K562 (cell line): ENCODE measurements around the gene ZSCAN12. TPM values are rescaled to one million over a fixed set of nuclear protein-coding genes. Genes with fewer than 3 reads are reported as not detected.

ENCODE experiments used
- ARID3B ChIP-seq: fragments of 250-450 bp; sonication (Bioruptor Pico); IDR thresholded peaks from 2 replicates; pipeline ENCODE4 v1.4.0; 2020; ENCODE audit warnings: borderline replicate concordance
- BHLHE40 ChIP-seq: IDR thresholded peaks from 2 replicates; pipeline ENCODE4 v1.6.1; 2011; ENCODE audit warnings: low read length, improper control_type of control experiment
- CBX1 ChIP-seq: sonication (generic); IDR thresholded peaks from 2 replicates; pipeline ENCODE4 v1.6.1; 2016; ENCODE audit warnings: antibody characterized with exemption, low read depth, mild to moderate bottlenecking
- CBX3 ChIP-seq, 2 experiments: IDR thresholded peaks; 1 replicate in 1 of 2; 2 replicates in 1 of 2; pipeline ENCODE4 v1.6.1; 2012; ENCODE audit warnings: inconsistent platforms in 2 of 2, low read length in 2 of 2, borderline replicate concordance in 1 of 2, control low read depth in 1 of 2
- CXXC5 ChIP-seq: fragments of 250-450 bp; sonication (Bioruptor Pico); IDR thresholded peaks from 2 replicates; pipeline ENCODE4 v1.8.0; 2022; ENCODE audit warnings: inconsistent platforms, mild to moderate bottlenecking, moderate library complexity
- EGR1 ChIP-seq: fragments of 450-650 bp; conservative IDR thresholded peaks from 2 replicates; pipeline ENCODE4 v1.6.1; 2017; ENCODE audit warnings: mild to moderate bottlenecking
- FOXA1 ChIP-seq: fragments of 450-650 bp; IDR thresholded peaks from 2 replicates; pipeline ENCODE4 v1.6.1; 2016; ENCODE audit warnings: mild to moderate bottlenecking, borderline replicate concordance
- FOXP1 ChIP-seq: sonication (generic); formaldehyde crosslinking; IDR thresholded peaks from 2 replicates; pipeline ENCODE4 v1.8.0; 2022; ENCODE audit warnings: mild to moderate bottlenecking, missing genetic modification reagents
- GTF2F1 ChIP-seq: IDR thresholded peaks from 2 replicates; pipeline ENCODE4 v1.6.1; 2011; ENCODE audit warnings: low read depth, low read length, improper control_type of control experiment
- MCM5 ChIP-seq: fragments of 450-650 bp; IDR thresholded peaks from 2 replicates; pipeline ENCODE4 v1.6.1; 2016; ENCODE audit warnings: low read depth
- MXI1 ChIP-seq: IDR thresholded peaks from 2 replicates; pipeline ENCODE4 v1.6.1; 2011; ENCODE audit warnings: low read depth, mild to moderate bottlenecking, improper control_type of control experiment, low read length
- MYBL2 ChIP-seq, 2 experiments: fragments of 450-650 bp in 1 of 2; sonication (generic) in 1 of 2; formaldehyde crosslinking in 1 of 2; IDR thresholded peaks; 2 replicates each; pipeline versions ENCODE4 v1.6.1 to v1.8.1; 2017 to 2022; ENCODE audit warnings: borderline replicate concordance in 1 of 2, inconsistent platforms in 1 of 2, low read depth in 1 of 2, mild to moderate bottlenecking in 1 of 2, missing genetic modification reagents in 1 of 2, moderate library complexity in 1 of 2
- MYNN ChIP-seq, 2 experiments: sonication (generic); formaldehyde crosslinking in 1 of 2; IDR thresholded peaks; 2 replicates each; pipeline versions ENCODE4 v1.5.0 to v1.6.1; 2016 to 2020; ENCODE audit warnings: antibody characterized with exemption in 1 of 2, missing genetic modification reagents in 1 of 2
- PCBP2 ChIP-seq: fragments of 200-400 bp; formaldehyde crosslinking; IDR thresholded peaks from 2 replicates; pipeline ENCODE4 v1.6.1; 2018; ENCODE audit warnings: low read length, low read depth, mild to moderate bottlenecking, moderate library complexity; ENCODE audit not compliant: poor library complexity, severe bottlenecking
- POLR3G ChIP-seq: IDR thresholded peaks from 2 replicates; pipeline ENCODE4 v1.6.1; 2011; ENCODE audit not compliant: insufficient read length, insufficient replicate concordance; ENCODE audit errors: extremely low read depth
- RNF2 ChIP-seq: sonication (generic); IDR thresholded peaks from 2 replicates; pipeline ENCODE4 v1.6.1; 2016
- SIN3A ChIP-seq, 2 experiments: fragments of 150-350 bp in 1 of 2; IDR thresholded peaks; 2 replicates each; pipeline ENCODE4 v1.6.1; 2011 to 2016; ENCODE audit warnings: borderline replicate concordance in 2 of 2, low read depth in 2 of 2, low read length in 2 of 2, mild to moderate bottlenecking in 2 of 2, moderate library complexity in 2 of 2; ENCODE audit not compliant: control insufficient read depth in 1 of 2
- SMC3 ChIP-seq: conservative IDR thresholded peaks from 2 replicates; pipeline ENCODE4 v1.6.1; 2011; ENCODE audit warnings: low read depth, low read length, improper control_type of control experiment; ENCODE audit not compliant: insufficient read depth
- TAL1 ChIP-seq: fragments of 450-650 bp; IDR thresholded peaks from 2 replicates; pipeline ENCODE4 v1.6.1; 2016; ENCODE audit warnings: mild to moderate bottlenecking
- TBP ChIP-seq: optimal IDR thresholded peaks from 2 replicates; pipeline ENCODE3; 2011; ENCODE audit warnings: low read depth, low read length, improper control_type of control experiment
- THRB ChIP-seq: fragments of 450-650 bp; formaldehyde crosslinking; conservative IDR thresholded peaks from 2 replicates; pipeline ENCODE4 v1.4.0; 2022; ENCODE audit warnings: mild to moderate bottlenecking, missing genetic modification characterization
- ZNF232 ChIP-seq: sonication (generic); formaldehyde crosslinking; IDR thresholded peaks from 2 replicates; pipeline ENCODE4 v1.8.0; 2022; ENCODE audit warnings: mild to moderate bottlenecking, missing genetic modification reagents
- ZNF41 ChIP-seq: fragments of 250-450 bp; sonication (Bioruptor Pico); conservative IDR thresholded peaks from 2 replicates; pipeline ENCODE4 v1.4.0; 2020; ENCODE audit warnings: mild to moderate bottlenecking
- ZNF57 ChIP-seq: fragments of 450-650 bp; formaldehyde crosslinking; IDR thresholded peaks from 2 replicates; pipeline ENCODE4 v1.4.0; 2020; ENCODE audit warnings: mild to moderate bottlenecking, moderate library complexity
- polyA plus RNA-seq, 8 experiments: library from polyadenylated mRNA; depleted of rRNA in 4 of 8; stranded (reverse) in 5 of 8; unstranded in 3 of 8; fragments of >200 nt; fragmentation: Nextera tagmentation in 2 of 8; fragmentation: Illumina TruSeq in 1 of 8; extraction: Ambion mirVana in 2 of 8; extraction: Trizol in 1 of 8; gene quantifications; 2 replicates each; pipeline versions ENCODE4 v1.2.1 to v1.2.3, GENCODE V29; 2011 to 2014; ENCODE audit warnings: inconsistent platforms in 1 of 8, missing spikeins in 1 of 8
- total RNA-seq, 7 experiments: library from RNA; depleted of rRNA in 6 of 7; stranded (reverse); fragments of >200 nt in 6 of 7; fragmentation: Illumina TruSeq in 2 of 7; extraction: Trizol in 2 of 7; gene quantifications; 2 replicates each; pipeline versions ENCODE4 v1.2.1 to v1.2.3, GENCODE V29; 2011 to 2021; ENCODE audit warnings: low replicate concordance in 1 of 7
- TF ChIP-seq, protein P1 (sequence below), 2 experiments: IDR thresholded peaks; 2 replicates each; pipeline ENCODE4 v1.6.1; 2011; ENCODE audit warnings: borderline replicate concordance in 1 of 2, control low read depth in 1 of 2, low read depth in 1 of 2, low read length in 1 of 2, mild to moderate bottlenecking in 1 of 2, mixed read lengths in 1 of 2, moderate library complexity in 1 of 2; ENCODE audit not compliant: insufficient read depth in 1 of 2, insufficient read length in 1 of 2, poor library complexity in 1 of 2, severe bottlenecking in 1 of 2; ENCODE audit errors: extremely low read depth in 1 of 2

The ZSCAN12 gene
- total and polyA plus RNA-seq, 9 of the 15 experiments (the other 6 are each of a cell fraction or from before 2014, with no cell fraction given) = 2.5 to 19.6 (median 12.5) TPM

- TF ChIP-seq FOXP1 = no peak
- TF ChIP-seq ZNF41 (CRISPR knock-in tag) = no peak
- no peak for TF ChIP-seq MCM5
- TF ChIP-seq TAL1 = peak; percentile 46
- TF ChIP-seq MYBL2 (IDR thresholded peaks at IDR 0.05; ENCODE audit: low read depth) = no peak
- no peak for TF ChIP-seq MYBL2 (CRISPR knock-in tag; IDR thresholded peaks at IDR 0.05; ENCODE audit: borderline replicate concordance)
- no peak for TF ChIP-seq CBX1
- TF ChIP-seq EGR1 = peak; percentile 95
- no peak for TF ChIP-seq SMC3
- TF ChIP-seq TBP = no peak
- TF ChIP-seq FOXA1 = no peak
- TF ChIP-seq THRB = no peak
- TF ChIP-seq SIN3A (IDR thresholded peaks at IDR 0.05; ENCODE audit: borderline replicate concordance in 2 of 2, control insufficient read depth in 1 of 2, low read depth in 2 of 2, low read length in 2 of 2) = no peak
- no peak for TF ChIP-seq GTF2F1
- TF ChIP-seq ARID3B (CRISPR knock-in tag) = no peak
- no peak; a peak in 1 of 3 replicates for TF ChIP-seq CBX3 (IDR thresholded peaks at IDR 0.05; ENCODE audit: borderline replicate concordance in 1 of 2, low read length in 2 of 2)
- no peak for TF ChIP-seq ZNF57 (CRISPR knock-in tag)
- TF ChIP-seq ZNF232 = no peak
- TF ChIP-seq MXI1 = no peak
- no peak for TF ChIP-seq RNF2
- TF ChIP-seq, protein P1, sequence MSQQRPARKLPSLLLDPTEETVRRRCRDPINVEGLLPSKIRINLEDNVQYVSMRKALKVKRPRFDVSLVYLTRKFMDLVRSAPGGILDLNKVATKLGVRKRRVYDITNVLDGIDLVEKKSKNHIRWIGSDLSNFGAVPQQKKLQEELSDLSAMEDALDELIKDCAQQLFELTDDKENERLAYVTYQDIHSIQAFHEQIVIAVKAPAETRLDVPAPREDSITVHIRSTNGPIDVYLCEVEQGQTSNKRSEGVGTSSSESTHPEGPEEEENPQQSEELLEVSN (IDR thresholded peaks at IDR 0.05; ENCODE audit: borderline replicate concordance in 1 of 2, extremely low read depth in 1 of 2, insufficient read depth in 1 of 2, insufficient read length in 1 of 2, low read depth in 1 of 2, low read length in 1 of 2, poor library complexity in 1 of 2, severe bottlenecking in 1 of 2) = no peak
- no peak for TF ChIP-seq POLR3G
- TF ChIP-seq PCBP2 = no peak
- TF ChIP-seq CXXC5 (CRISPR knock-in tag) = no peak
- TF ChIP-seq BHLHE40 = peak; percentile 54; the same call in 1 of the 2 replicates
- TF ChIP-seq MYNN (IDR thresholded peaks at IDR 0.05) = no peak
- no peak for TF ChIP-seq MYNN (CRISPR knock-in tag; IDR thresholded peaks at IDR 0.05)
Measured at GRCh38 chr6:28343898-28344677, 55.5 kb downstream of the ZSCAN12 start (continued).
